Liver (tissue), 3 donors: ENCODE data around the gene PCDHGC4.

Experiments
- CTCF ChIP-seq: fragments of 150-350 bp; IDR thresholded peaks from 2 replicates; pipeline ENCODE4 v1.5.1; 2017; ENCODE audit warnings: improper control_type of control experiment, low read depth, low read length; ENCODE audit not compliant: missing input control
- FOXA1 ChIP-seq: IDR thresholded peaks from 2 replicates; pipeline ENCODE4 v1.6.1; 2016; ENCODE audit warnings: antibody characterized with exemption
- HNF4G ChIP-seq: IDR thresholded peaks from 2 replicates; pipeline ENCODE4 v1.6.1; 2016; ENCODE audit warnings: antibody characterized with exemption
- JUND ChIP-seq, 2 donors: IDR thresholded peaks; 2 replicates each; pipeline ENCODE4 v1.6.1; 2016; ENCODE audit warnings: antibody characterized with exemption in 2 of 2
- MAX ChIP-seq: IDR thresholded peaks from 2 replicates; pipeline ENCODE4 v1.6.1; 2016; ENCODE audit warnings: antibody characterized with exemption
- RAD21 ChIP-seq, 2 donors: IDR thresholded peaks; 2 replicates each; pipeline ENCODE4 v1.6.1; 2016; ENCODE audit warnings: antibody characterized with exemption in 2 of 2, mild to moderate bottlenecking in 2 of 2
- REST ChIP-seq: IDR thresholded peaks from 2 replicates; pipeline ENCODE4 v1.6.1; 2016; ENCODE audit warnings: antibody characterized with exemption, mild to moderate bottlenecking
- SP1 ChIP-seq: IDR thresholded peaks from 2 replicates; pipeline ENCODE4 v1.6.1; 2018; ENCODE audit warnings: antibody characterized with exemption, mild to moderate bottlenecking
- TAF1 ChIP-seq: conservative IDR thresholded peaks from 2 replicates; pipeline ENCODE4 v1.6.1; 2016; ENCODE audit warnings: antibody characterized with exemption, mild to moderate bottlenecking
- YY1 ChIP-seq: IDR thresholded peaks from 2 replicates; pipeline ENCODE4 v1.6.1; 2016; ENCODE audit warnings: antibody characterized with exemption, mild to moderate bottlenecking
- TF ChIP-seq, protein P1 (sequence below): IDR thresholded peaks from 2 replicates; pipeline ENCODE4 v1.6.1; 2016; ENCODE audit warnings: antibody characterized with exemption
- donor health status: healthy.
- donor health status: healthy.

GRCh38 chr5:141522301-141522700 is 37.5 kb downstream of the PCDHGC4 start:
- TF ChIP-seq CTCF (no peak), JUND (IDR thresholded peaks at IDR 0.05) (no peak), SP1 (no peak), MAX (no peak), FOXA1 (no peak), RAD21 (IDR thresholded peaks at IDR 0.05) (no peak), TAF1 (no peak), HNF4G (no peak), YY1 (no peak), REST (no peak)
- TF ChIP-seq, protein P1, sequence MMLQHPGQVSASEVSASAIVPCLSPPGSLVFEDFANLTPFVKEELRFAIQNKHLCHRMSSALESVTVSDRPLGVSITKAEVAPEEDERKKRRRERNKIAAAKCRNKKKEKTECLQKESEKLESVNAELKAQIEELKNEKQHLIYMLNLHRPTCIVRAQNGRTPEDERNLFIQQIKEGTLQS = no peak
